HG03103 (cell line): ENCODE data around the gene CCDC167.
A peak's percentile ranks its signal among the peaks of the same experiment; 100 is the strongest.

ENCODE experiments used
- ATAC-seq: cut with Tn5 transposase; IDR thresholded peaks from one replicate; pipeline ENCODE4 v1.9.1; 2021; ENCODE audit warnings: low read depth; ENCODE audit not compliant: unreplicated experiment

The CCDC167 gene

GRCh38 chr6:37531026-37531425 is 31.3 kb upstream of the CCDC167 start:
- ATAC-seq = no peak

DNA sequence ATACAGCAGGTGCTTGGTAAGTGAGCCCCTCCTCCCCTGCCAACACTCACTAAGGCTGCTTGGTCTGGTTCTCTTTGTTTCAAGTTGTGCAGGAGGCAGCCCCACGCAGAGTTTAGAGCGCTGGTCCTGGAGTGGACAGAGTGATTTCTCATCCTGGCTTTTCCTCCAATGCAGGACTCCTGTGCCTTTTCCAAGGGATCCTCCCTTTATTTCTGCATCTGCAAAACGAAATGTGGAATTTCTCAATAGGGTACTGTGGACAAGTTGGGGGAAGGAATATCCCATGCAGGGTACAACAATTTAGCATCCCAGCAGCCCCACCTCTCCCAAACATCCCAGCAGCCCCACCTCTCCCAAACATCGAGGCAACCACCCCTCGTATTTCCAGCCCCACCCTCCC is 30.6 kb upstream of the CCDC167 start:
- ATAC-seq = no peak

- ATAC-seq = no peak
Observed at GRCh38 chr6:37528541-37528940, 28.8 kb upstream of the CCDC167 start.

DNA sequence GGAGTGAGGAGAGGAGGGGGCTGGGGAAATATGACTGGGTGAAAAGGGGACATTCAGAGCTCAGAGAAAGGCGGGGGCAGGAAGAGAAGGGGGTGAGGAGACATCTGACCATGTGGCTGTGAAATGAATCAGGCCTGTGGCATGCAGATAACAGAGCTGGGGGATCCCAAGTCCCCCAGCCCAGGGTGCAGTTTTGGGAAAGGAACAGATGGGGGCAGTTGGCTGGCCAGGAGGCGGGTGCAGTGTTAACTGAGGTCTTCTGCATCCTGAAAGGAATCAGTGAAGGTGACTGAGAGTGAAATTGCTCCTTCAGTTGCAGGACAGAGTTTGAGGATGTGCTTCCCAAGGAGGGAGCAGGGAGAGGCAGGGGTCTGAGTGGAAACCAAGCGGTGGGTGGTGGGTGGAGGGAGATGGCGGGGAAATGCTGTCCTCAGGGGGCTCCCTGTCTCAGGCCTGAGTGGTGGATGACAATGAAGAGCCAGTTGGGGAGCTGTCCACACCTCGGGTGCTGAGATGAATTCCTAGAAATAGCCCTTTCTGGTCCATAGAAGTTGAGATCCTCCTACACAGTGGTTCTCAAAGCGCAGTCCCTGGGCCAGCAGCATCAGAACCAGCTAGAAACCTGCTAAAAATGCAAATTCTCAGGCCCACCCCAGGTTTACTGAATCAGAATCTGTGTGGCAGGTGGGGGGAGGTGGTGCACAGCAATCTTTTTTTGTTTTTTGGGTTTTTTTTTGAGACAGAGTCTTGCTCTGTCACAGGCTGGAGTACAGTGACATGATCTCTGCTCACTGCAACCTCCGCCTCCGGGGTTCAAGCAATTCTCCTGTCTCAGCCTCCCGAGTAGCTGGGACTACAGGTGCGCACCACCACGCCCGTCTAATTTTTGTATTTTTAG is 26.0 kb upstream of the CCDC167 start:
- ATAC-seq = no peak

DNA sequence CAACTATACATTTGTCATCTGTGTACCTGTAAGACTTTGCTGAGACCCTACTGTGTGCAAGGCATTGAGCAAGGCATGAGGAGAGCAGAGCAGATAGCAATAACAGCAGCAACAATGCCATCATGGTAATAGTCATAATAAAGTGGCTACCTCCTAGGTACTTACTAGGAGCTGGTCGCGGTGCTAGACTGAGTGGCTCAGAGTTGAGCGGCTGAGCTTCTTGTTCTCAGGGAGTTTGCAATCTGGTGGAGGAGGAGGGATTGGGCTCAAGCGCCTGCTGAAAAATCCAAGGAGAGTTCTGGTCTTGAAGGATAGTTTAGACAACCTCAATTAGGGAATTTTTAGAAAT is 25.3 kb upstream of the CCDC167 start:
- ATAC-seq = no peak

DNA sequence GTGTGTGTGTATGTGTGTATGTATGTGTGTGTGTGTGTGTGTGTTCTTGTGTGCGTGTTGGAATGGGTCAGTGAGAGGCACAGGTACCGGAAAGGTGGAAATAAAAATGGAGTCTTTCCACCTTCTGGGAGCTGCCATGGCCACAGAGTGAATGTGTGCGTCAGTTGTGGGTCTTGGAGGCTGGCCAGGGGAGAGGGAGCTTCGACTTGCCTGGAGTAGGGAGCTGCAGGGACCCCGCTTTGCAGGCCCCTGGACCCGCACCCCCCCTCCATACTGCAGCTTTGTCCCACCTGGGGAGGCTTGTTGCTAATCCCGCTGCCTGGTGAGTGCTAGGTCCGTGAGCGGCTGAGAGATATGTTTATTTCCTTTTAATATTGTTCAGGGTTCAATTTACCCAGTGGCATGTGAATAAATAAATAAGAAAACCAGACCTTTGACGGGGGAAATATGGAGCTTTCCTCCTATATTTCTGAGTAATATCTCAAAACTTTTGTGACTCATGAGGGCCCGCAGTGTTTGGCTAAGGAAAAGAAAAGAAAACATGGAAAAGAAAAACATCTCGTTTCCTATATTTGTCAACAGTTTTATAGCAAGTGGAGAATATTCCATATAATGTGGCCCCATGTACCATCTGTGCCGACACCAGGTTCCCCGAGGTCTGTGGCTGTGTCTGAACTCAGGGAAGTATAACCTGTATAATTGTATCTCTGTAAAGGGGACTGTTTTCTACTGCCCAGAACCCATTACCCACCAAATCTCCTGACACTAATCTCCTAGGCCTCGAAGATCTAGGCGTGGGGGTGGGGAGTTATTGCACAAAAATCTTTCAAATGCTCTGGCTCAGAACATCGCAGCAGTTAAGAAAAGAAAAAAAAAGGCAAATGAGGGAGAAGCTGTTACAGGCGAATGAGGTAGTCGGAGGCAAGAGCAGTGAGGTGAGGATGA is 24.6 kb upstream of the CCDC167 start:
- no peak for ATAC-seq

GRCh38 chr6:37523412-37523811 is 23.7 kb upstream of the CCDC167 start:
- ATAC-seq = no peak

DNA sequence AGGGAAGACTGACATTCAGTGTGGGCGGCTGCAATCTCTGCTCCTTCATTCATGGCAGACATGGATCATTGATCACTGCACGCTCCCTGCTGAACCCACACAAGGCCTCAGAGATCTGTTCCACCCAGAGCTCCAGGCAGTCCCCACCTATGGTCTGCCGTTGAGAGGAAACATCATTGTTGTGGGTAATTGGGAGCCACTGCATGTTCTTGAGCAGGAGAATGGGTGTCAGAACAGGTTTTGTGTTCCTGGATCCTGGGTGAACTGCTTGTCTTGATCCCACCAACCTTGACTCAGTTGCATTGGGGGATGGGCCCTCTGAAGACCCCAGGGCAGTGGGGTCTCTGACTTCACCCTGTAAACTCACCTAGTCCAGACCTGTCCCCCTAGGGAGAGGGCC is 23.1 kb upstream of the CCDC167 start:
- ATAC-seq = no peak

DNA sequence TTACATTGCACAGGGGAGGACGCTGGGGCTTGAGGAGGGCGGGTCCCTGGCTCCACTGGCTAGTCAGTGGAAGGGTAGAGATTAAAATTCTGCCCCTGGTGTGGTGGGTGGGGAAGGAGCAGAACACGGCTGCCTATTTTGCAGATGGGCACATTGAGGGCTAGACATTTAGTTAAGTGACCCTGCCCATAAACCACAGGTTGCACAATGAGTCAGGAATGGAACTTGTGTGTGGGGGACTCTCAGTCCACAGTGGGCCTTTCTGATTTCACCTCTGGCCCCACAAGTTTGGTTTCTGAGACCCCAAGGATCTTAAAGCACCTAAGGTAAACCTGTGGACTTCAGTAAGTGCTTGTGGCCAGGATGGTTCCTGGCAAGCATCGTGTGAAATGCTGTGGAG is 22.0 kb upstream of the CCDC167 start:
- no peak for ATAC-seq

GRCh38 chr6:37520926-37521325 is 21.2 kb upstream of the CCDC167 start:
- ATAC-seq = no peak

GRCh38 chr6:37519461-37519860 is 19.8 kb upstream of the CCDC167 start:
- no peak for ATAC-seq

GRCh38 chr6:37518116-37518515 is 18.4 kb upstream of the CCDC167 start:
- no peak for ATAC-seq

DNA sequence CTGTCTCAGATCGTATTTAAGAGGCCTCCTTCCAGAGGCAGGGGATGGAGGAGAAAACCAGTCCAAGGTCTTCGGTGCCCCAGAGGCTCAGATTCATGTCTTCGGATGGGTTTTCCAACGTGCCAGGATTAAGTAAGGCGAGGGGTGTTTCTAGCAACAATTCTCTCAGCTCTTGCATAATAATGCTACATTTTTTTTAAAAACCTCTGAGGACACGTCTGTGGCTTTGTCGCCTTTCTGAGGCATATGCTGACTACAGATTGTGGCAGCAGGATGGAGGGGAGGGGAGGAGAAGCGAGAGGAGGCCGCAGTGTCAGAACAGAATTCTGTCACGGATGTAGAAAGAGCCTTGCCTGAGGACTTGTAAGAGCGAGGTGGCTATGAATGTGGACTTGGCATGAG is 17.7 kb upstream of the CCDC167 start:
- peak; percentile 47 for ATAC-seq

DNA sequence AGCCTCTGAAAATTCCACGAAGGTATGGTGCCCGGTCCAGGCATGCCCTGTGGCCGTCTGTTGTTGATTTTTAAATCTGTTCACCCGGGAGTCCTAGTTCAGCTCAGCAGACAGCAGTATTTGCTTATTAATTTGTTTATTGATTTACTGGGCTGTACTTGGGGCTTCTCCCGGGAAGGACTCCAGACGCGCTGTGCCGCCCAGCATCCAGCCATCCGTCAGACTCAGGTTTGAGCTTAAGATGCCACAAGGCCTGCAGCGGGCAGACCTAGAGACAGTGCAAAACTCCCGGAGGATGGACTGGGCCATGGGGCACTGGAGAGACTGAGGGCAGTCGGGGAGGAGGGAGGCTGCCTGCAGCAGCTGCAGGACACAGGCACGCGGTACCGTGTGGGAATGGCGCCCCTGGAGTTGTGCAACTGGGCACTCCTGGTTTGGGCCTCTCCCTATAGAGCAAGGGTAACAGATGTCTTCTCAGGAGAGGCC is 17.3 kb upstream of the CCDC167 start:
- ATAC-seq = peak; percentile 12

DNA sequence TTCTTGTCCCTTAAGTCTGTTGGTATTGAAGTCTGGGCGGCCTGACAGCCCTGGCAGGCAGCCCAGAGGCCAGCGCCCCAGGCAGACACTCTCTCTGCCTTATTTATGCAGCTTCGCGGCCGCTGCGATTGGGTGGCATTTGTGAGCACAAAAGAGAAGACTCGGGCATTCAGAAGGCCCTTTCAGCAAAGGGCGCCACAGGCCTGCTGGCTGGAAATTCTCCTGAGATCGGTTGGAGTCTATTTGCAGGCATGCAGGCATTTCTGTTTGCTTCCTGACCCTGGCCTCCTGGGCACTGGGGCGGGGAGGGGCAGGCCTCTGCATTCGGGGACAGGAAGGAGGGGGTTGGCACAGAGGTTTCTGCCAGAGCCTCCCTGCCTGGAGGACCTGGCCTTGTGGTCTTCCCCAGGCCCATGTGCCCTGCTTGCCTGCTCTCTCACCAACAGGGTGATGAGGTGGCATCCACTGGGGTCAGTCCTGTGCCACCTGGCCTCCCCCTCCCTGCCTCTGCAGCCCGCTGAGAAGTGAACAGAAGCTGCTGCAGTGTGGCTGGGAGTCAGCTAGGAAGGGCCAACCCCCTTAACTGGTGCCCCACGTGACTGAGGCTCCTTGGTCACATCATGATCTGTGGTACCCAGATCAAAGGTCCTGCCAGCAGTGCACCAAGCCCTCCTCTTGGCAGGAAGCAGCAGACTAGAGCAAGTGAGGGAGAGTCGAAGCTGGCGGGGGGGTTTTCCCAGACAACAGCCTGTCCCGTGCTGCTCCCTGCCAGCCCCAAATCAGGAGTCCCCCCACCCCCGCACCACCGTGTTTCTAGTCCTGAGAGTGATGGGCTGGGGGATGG is 16.6 kb upstream of the CCDC167 start:
- peak; percentile 44 for ATAC-seq

- no peak for ATAC-seq
Observed at GRCh38 chr6:37515712-37516075, 16.0 kb upstream of the CCDC167 start.

DNA sequence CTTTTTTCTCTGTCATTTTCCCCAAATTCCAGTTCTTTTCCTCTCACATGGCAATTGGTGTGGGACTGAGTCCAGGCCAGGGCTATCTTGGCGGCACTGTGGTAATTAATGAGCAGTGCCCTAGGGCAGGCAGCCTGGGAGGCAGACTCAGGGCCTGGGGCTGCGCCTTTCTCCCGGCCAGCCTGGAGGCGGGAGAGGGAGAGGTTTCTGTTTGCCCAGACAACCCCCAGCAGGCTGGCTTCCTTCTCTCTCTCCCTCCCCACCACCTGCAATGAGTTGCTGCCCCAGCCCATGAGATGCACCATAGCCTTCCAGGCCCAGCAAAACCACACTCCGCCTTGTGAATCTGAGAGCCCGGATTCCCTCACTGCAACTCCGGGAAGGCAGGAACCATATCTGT is 15.1 kb upstream of the CCDC167 start:
- no peak for ATAC-seq

- ATAC-seq = no peak
Observed at GRCh38 chr6:37514321-37514771, 14.7 kb upstream of the CCDC167 start.

DNA sequence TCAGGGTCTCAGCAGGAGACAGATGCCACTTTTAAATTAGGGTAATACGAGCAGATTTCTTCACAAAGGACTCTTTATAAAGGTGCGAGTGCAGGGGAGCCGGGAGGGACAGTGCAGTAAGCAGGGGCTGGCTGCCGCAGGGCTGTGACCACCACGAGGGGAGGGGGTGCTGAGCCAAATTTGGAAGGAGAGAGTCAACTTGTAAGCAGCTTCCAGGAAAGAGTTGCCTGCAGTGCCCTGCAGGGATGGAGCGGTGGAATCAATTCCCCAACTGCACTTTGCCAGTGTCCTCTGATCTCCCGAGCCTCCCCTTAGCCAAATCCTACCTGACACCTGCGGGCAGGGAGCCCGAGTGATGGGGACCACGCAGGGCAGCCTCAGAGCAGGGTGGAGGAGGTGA is 13.9 kb upstream of the CCDC167 start:
- no peak for ATAC-seq

- no peak for ATAC-seq
Observed at GRCh38 chr6:37513155-37513554, 13.5 kb upstream of the CCDC167 start.
